GM12801 (cell line): ENCODE data around the gene AGBL4.

ENCODE experiments used
- CTCF ChIP-seq: IDR thresholded peaks from one replicate; pipeline ENCODE4 v1.5.1; 2011; ENCODE audit warnings: control low read depth; ENCODE audit not compliant: insufficient read length; ENCODE audit errors: extremely low read depth

Gene AGBL4

GRCh38 chr1:49416758-49417157, 607.0 kb downstream of the AGBL4 start:
- TF ChIP-seq CTCF, result no peak

- no peak for TF ChIP-seq CTCF
Observed at GRCh38 chr1:49408346-49408745, 615.4 kb downstream of the AGBL4 start.

- no peak for TF ChIP-seq CTCF
Observed at GRCh38 chr1:49397086-49397485, 626.7 kb downstream of the AGBL4 start.

GRCh38 chr1:49394200-49394599, 629.6 kb downstream of the AGBL4 start:
- no peak for TF ChIP-seq CTCF

- TF ChIP-seq CTCF, result no peak
Observed at GRCh38 chr1:49389699-49390098, 634.1 kb downstream of the AGBL4 start.

GRCh38 chr1:49364676-49365075, 659.1 kb downstream of the AGBL4 start:
- TF ChIP-seq CTCF, result no peak

GRCh38 chr1:49363628-49364027, 660.1 kb downstream of the AGBL4 start:
- no peak for TF ChIP-seq CTCF

- no peak for TF ChIP-seq CTCF
Observed at GRCh38 chr1:49358036-49358435, 665.7 kb downstream of the AGBL4 start.
